HFF-Myc (cell line): Measurements from ENCODE around the gene SORT1.

Experiments
- DNase-seq: peaks from one replicate; pipeline ENCODE4 v3.0.0-alpha.2; 2011; ENCODE audit warnings: low read depth; ENCODE audit errors: extremely low read depth
- H3K4me3 ChIP-seq: replicated peaks from 2 replicates; pipeline ENCODE4 v1.5.1; 2011; ENCODE audit warnings: low read depth, mild to moderate bottlenecking, control low read depth, low read length
- CTCF ChIP-seq: IDR thresholded peaks from 2 replicates; pipeline ENCODE4 v1.5.1; 2012; ENCODE audit warnings: mild to moderate bottlenecking, low read depth, low read length, control low read depth; ENCODE audit errors: missing control alignments

SORT1 gene

GRCh38 chr1:109301874-109302273, 95.8 kb downstream of the SORT1 start:
- no peak for DNase-seq
- no peak overlapping the region for H3K4me3 ChIP-seq
- no peak for TF ChIP-seq CTCF

- TF ChIP-seq CTCF = no peak
- H3K4me3 ChIP-seq = no peak overlapping the region
- no peak for DNase-seq
Measured at GRCh38 chr1:109300650-109301151, 97.0 kb downstream of the SORT1 start.

GRCh38 chr1:109299558-109300343, 98.0 kb downstream of the SORT1 start:
- no peak for DNase-seq
- no peak for TF ChIP-seq CTCF
- no peak overlapping the region for H3K4me3 ChIP-seq

GRCh38 chr1:109298666-109299557, 98.8 kb downstream of the SORT1 start:
- no peak for DNase-seq
- no peak for TF ChIP-seq CTCF
- no peak overlapping the region for H3K4me3 ChIP-seq

GRCh38 chr1:109296782-109297181, 100.9 kb downstream of the SORT1 start:
- DNase-seq = no peak
- no peak overlapping the region for H3K4me3 ChIP-seq
- TF ChIP-seq CTCF = no peak

GRCh38 chr1:109295712-109296415, 101.9 kb downstream of the SORT1 start:
- DNase-seq = no peak
- TF ChIP-seq CTCF = no peak
- no peak overlapping the region for H3K4me3 ChIP-seq
